Progenitor cell of endocrine pancreas (in vitro differentiated cells): Measurements from ENCODE around the gene RAB36. TPM values are rescaled to one million over a fixed set of nuclear protein-coding genes. Genes with fewer than 3 reads are reported as not detected.
A peak's percentile ranks its signal among the peaks of the same experiment; 100 is the strongest.

ENCODE experiments used
- DNase-seq: peaks from one replicate; pipeline ENCODE4 v3.0.0; 2021; ENCODE audit warnings: low spot score; ENCODE audit not compliant: unreplicated experiment
- H3K27ac Mint-ChIP-seq: 2 replicates; pipeline ENCODE4 v1.8.0; 2021; ENCODE audit warnings: mild to moderate bottlenecking, moderate library complexity, mixed read lengths
- H3K27me3 Mint-ChIP-seq: 2 replicates; pipeline ENCODE4 v1.8.0; 2021; ENCODE audit warnings: mixed read lengths
- H3K36me3 Mint-ChIP-seq: 2 replicates; pipeline ENCODE4 v1.8.0; 2022; ENCODE audit warnings: mixed read lengths; ENCODE audit not compliant: insufficient read depth
- H3K4me1 Mint-ChIP-seq: 2 replicates; pipeline ENCODE4 v1.8.0; 2021; ENCODE audit warnings: low read depth, mixed read lengths
- H3K4me3 Mint-ChIP-seq: 2 replicates; pipeline ENCODE4 v1.8.0; 2021; ENCODE audit warnings: low read depth, mild to moderate bottlenecking, moderate library complexity, mixed read lengths
- H3K9me3 Mint-ChIP-seq: 2 replicates; pipeline ENCODE4 v1.8.0; 2021; ENCODE audit warnings: low read depth, mixed read lengths
- CTCF ChIP-seq: fragments of 200-600 bp; sonication (generic); IDR thresholded peaks from one replicate; pipeline ENCODE4 v1.5.0; 2021; ENCODE audit warnings: antibody characterized with exemption, mild to moderate bottlenecking; ENCODE audit not compliant: unreplicated experiment
- total RNA-seq: library from RNA; stranded (reverse); gene quantifications from 2 replicates; pipeline ENCODE4 v1.2.1, GENCODE V29; 2021

The RAB36 gene
- total RNA-seq, 1 donor from 2014 or later, result 10.3 TPM

- Mint-ChIP-seq H3K36me3 (peaks cover 20% of the 10 kb centered on the region), H3K27ac (no peak overlapping the region), H3K4me3 (no peak overlapping the region), H3K9me3 (peaks cover 16% of the 10 kb centered on the region), H3K4me1 (peaks cover 14% of the 10 kb centered on the region), H3K27me3 (no peaks in the 10 kb centered on the region)
- TF ChIP-seq CTCF, result no peak
- no peak for DNase-seq
These were observed 31.4 kb downstream of the RAB36 start for GRCh38 chr22:23176645-23177027.

GRCh38 chr22:23177197-23177596, 31.9 kb downstream of the RAB36 start:
- peaks cover 20% of the 10 kb centered on the region for H3K36me3 Mint-ChIP-seq
- TF ChIP-seq CTCF, result no peak
- H3K4me3 Mint-ChIP-seq, result no peak overlapping the region
- H3K9me3 Mint-ChIP-seq, result peaks cover 16% of the 10 kb centered on the region
- no peak for DNase-seq
- H3K27ac Mint-ChIP-seq, result no peak overlapping the region
- peaks cover 18% of the 10 kb centered on the region for H3K4me1 Mint-ChIP-seq
- no peaks in the 10 kb centered on the region for H3K27me3 Mint-ChIP-seq

- peak; percentile 64 for DNase-seq
- peak overlapping the region; percentile 58 for H3K4me3 Mint-ChIP-seq
- peaks cover 16% of the 10 kb centered on the region for H3K9me3 Mint-ChIP-seq
- peaks cover 33% of the 10 kb centered on the region for H3K4me1 Mint-ChIP-seq
- peak overlapping the region; percentile 82 for H3K27ac Mint-ChIP-seq
- peaks cover 20% of the 10 kb centered on the region for H3K36me3 Mint-ChIP-seq
- TF ChIP-seq CTCF, result peak; percentile 94
- H3K27me3 Mint-ChIP-seq, result no peaks in the 10 kb centered on the region
These were observed 33.4 kb downstream of the RAB36 start for GRCh38 chr22:23178512-23179254.

- Mint-ChIP-seq H3K4me3 (peak overlapping the region; percentile 76), H3K27me3 (no peaks in the 10 kb centered on the region), H3K4me1 (peaks cover 35% of the 10 kb centered on the region), H3K9me3 (peaks cover 16% of the 10 kb centered on the region), H3K27ac (peak overlapping the region; percentile 94), H3K36me3 (peaks cover 17% of the 10 kb centered on the region)
- no peak for DNase-seq
- no peak for TF ChIP-seq CTCF
These were observed 34.4 kb downstream of the RAB36 start for GRCh38 chr22:23179381-23180299.

GRCh38 chr22:23180301-23180892, 35.1 kb downstream of the RAB36 start, which contains the start of gene BCR:
Gene BCR, plus strand, starts transcription at chr22:23180509. Its CDS starts 452 bp downstream, at chr22:23180961.
- DNase-seq, result peak; percentile 53
- Mint-ChIP-seq H3K36me3 (peaks cover 17% of the 10 kb centered on the region), H3K27ac (peak within 1 kb of the TSS; percentile 94), H3K4me3 (peak within 1 kb of the TSS; percentile 81), H3K27me3 (no peaks in the 10 kb centered on the region), H3K9me3 (peaks cover 16% of the 10 kb centered on the region), H3K4me1 (peaks cover 38% of the 10 kb centered on the region)
- no peak for TF ChIP-seq CTCF
